Keratinocyte (primary cell): Measurements from ENCODE around the gene BCAP31.

Source experiments
- EZH2 ChIP-seq: IDR thresholded peaks from one replicate; pipeline ENCODE4 v1.6.1; 2012; ENCODE audit warnings: inconsistent platforms, mild to moderate bottlenecking, low read length, moderate library complexity
- TF ChIP-seq, protein P1 (sequence below), 3 experiments: IDR thresholded peaks in 1 of 3; conservative IDR thresholded peaks in 1 of 3; optimal IDR thresholded peaks in 1 of 3; 2 replicates in 2 of 3; 3 replicates in 1 of 3; pipeline versions ENCODE3 to v1.5.1; 2011; ENCODE audit warnings: low read length in 3 of 3, mild to moderate bottlenecking in 3 of 3, moderate library complexity in 2 of 3, control low read depth in 1 of 3, inconsistent platforms in 1 of 3; ENCODE audit not compliant: insufficient read depth in 2 of 3; ENCODE audit errors: extremely low read depth in 1 of 3

DNA sequence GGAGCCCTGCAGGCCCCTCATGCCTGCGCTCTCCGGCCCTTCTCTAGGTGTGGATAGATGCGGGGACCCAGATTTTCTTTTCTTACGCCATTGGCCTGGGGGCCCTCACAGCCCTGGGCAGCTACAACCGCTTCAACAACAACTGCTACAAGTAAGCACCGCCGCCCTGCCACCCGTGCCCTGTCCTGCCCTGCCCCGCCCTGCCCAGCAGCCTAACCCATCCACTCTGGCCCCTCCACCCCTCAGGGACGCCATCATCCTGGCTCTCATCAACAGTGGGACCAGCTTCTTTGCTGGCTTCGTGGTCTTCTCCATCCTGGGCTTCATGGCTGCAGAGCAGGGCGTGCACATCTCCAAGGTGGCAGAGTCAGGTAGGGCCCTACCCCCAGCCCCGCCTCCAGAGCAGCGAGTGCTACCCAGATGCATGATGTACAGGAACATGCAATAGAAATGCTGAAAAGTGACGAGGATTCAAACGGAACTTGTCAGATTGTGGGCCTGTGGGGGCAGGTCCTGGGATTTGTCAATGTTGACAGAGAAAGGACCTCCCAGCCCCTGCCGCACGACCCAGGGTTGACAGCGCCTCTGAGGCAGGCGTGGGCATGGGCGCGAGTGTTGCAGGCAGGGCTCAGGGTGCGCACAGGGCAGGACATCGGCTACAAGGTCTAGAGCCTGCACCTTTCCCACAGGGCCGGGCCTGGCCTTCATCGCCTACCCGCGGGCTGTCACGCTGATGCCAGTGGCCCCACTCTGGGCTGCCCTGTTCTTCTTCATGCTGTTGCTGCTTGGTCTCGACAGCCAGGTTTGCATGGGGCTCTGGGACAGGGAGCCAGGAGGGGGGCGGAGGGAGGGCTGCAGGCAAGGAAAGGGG, 30.7 kb downstream of the BCAP31 start:
- TF ChIP-seq, protein P1, sequence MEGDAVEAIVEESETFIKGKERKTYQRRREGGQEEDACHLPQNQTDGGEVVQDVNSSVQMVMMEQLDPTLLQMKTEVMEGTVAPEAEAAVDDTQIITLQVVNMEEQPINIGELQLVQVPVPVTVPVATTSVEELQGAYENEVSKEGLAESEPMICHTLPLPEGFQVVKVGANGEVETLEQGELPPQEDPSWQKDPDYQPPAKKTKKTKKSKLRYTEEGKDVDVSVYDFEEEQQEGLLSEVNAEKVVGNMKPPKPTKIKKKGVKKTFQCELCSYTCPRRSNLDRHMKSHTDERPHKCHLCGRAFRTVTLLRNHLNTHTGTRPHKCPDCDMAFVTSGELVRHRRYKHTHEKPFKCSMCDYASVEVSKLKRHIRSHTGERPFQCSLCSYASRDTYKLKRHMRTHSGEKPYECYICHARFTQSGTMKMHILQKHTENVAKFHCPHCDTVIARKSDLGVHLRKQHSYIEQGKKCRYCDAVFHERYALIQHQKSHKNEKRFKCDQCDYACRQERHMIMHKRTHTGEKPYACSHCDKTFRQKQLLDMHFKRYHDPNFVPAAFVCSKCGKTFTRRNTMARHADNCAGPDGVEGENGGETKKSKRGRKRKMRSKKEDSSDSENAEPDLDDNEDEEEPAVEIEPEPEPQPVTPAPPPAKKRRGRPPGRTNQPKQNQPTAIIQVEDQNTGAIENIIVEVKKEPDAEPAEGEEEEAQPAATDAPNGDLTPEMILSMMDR (optimal IDR thresholded peaks at IDR 0.05 in 1 of 3, IDR thresholded peaks at IDR 0.05 in 1 of 3, conservative IDR thresholded peaks at IDR 0.05 in 1 of 3; ENCODE audit: extremely low read depth in 1 of 3, insufficient read depth in 2 of 3, low read length in 3 of 3) = no peak
- TF ChIP-seq EZH2 = no peak
